Right renal cortex interstitium (tissue), 3 donors: Measurements from ENCODE around the gene ACKR3. TPM values are rescaled to one million over a fixed set of nuclear protein-coding genes. Genes with fewer than 3 reads are reported as not detected.

ENCODE experiments used
- DNase-seq, 3 donors: peaks; one replicate each; pipeline ENCODE4 v3.0.0-alpha.2; 2013; ENCODE audit warnings: low read depth in 3 of 3, low spot score in 2 of 3
- polyA plus RNA-seq, 3 donors: library from polyadenylated mRNA; unstranded; fragments of 120-200 nt; gene quantifications; one replicate each; pipeline ENCODE4 v1.2.1, GENCODE V29; 2013; ENCODE audit not compliant: insufficient read length in 3 of 3

ACKR3 gene
- polyA plus RNA-seq, 3 donors: 62.5 to 75.3 (median 72.7) TPM

- no peak for DNase-seq
These were observed 21.3 kb upstream of the ACKR3 start for GRCh38 chr2:236548179-236548921.

GRCh38 chr2:236549165-236549564 lies 20.5 kb upstream of the ACKR3 start:
- no peak for DNase-seq

GRCh38 chr2:236550290-236550689 lies 19.3 kb upstream of the ACKR3 start:
- no peak for DNase-seq

GRCh38 chr2:236550701-236551465 lies 18.7 kb upstream of the ACKR3 start:
- no peak for DNase-seq

GRCh38 chr2:236551471-236552211 lies 18.0 kb upstream of the ACKR3 start:
- DNase-seq: no peak

- no peak for DNase-seq
These were observed 17.4 kb upstream of the ACKR3 start for GRCh38 chr2:236552212-236552542.

- DNase-seq: no peak
These were observed 16.9 kb upstream of the ACKR3 start for GRCh38 chr2:236552581-236553363.

GRCh38 chr2:236553522-236553921 lies 16.1 kb upstream of the ACKR3 start:
- no peak for DNase-seq

GRCh38 chr2:236554629-236555282 lies 14.9 kb upstream of the ACKR3 start:
- no peak for DNase-seq

GRCh38 chr2:236555481-236555880 lies 14.1 kb upstream of the ACKR3 start:
- DNase-seq: no peak

- no peak for DNase-seq
These were observed 12.2 kb upstream of the ACKR3 start for GRCh38 chr2:236557306-236558030.

- DNase-seq: no peak
These were observed 11.6 kb upstream of the ACKR3 start for GRCh38 chr2:236558036-236558435.

GRCh38 chr2:236558993-236559978 lies 10.3 kb upstream of the ACKR3 start:
- no peak for DNase-seq

GRCh38 chr2:236561874-236562273 lies 7.8 kb upstream of the ACKR3 start:
- DNase-seq: no peak

GRCh38 chr2:236562434-236562833 lies 7.2 kb upstream of the ACKR3 start:
- DNase-seq: no peak

- DNase-seq: no peak
These were observed 5.7 kb upstream of the ACKR3 start for GRCh38 chr2:236563953-236564352.

GRCh38 chr2:236565212-236565611 lies 4.4 kb upstream of the ACKR3 start:
- no peak for DNase-seq

GRCh38 chr2:236565879-236566402 lies 3.7 kb upstream of the ACKR3 start:
- no peak for DNase-seq
